PFSK-1 (cell line): ENCODE results near the gene ABHD17A.

Experiments
- FOXP2 ChIP-seq: optimal IDR thresholded peaks from 2 replicates; pipeline ENCODE3; 2011; ENCODE audit warnings: borderline replicate concordance, control low read depth, inconsistent platforms; ENCODE audit not compliant: insufficient read depth; ENCODE audit errors: extremely low read length, extremely low read depth
- POLR2AphosphoS5 ChIP-seq: IDR thresholded peaks from 2 replicates; pipeline ENCODE4 v1.6.1; 2012; ENCODE audit warnings: low read depth, mild to moderate bottlenecking, control low read depth, low read length, moderate library complexity
- REST ChIP-seq, 2 experiments: IDR thresholded peaks; 2 replicates each; pipeline versions ENCODE4 v1.6.1 to v1.8.0; 2011 to 2012; ENCODE audit warnings: low read depth in 2 of 2, low read length in 2 of 2, control low read depth in 1 of 2, inconsistent platforms in 1 of 2, mild to moderate bottlenecking in 1 of 2, moderate library complexity in 1 of 2; ENCODE audit not compliant: insufficient read depth in 1 of 2
- SIN3A ChIP-seq: IDR thresholded peaks from 2 replicates; pipeline ENCODE4 v1.6.1; 2012; ENCODE audit warnings: mild to moderate bottlenecking, low read length, moderate library complexity, borderline replicate concordance; ENCODE audit not compliant: insufficient read depth
- TAF1 ChIP-seq: IDR thresholded peaks from 2 replicates; pipeline ENCODE4 v1.6.1; 2012; ENCODE audit warnings: low read length, control low read depth, borderline replicate concordance; ENCODE audit not compliant: insufficient read depth

Gene ABHD17A

GRCh38 chr19:1912760-1913505, 27.6 kb upstream of the ABHD17A start:
- TF ChIP-seq SIN3A (no peak), FOXP2 (no peak), REST (IDR thresholded peaks at IDR 0.05; ENCODE audit: insufficient read depth in 1 of 2, low read depth in 2 of 2, low read length in 2 of 2) (no peak)

- TF ChIP-seq TAF1, result no peak
- TF ChIP-seq SIN3A, result no peak
- no peak for TF ChIP-seq FOXP2
- TF ChIP-seq REST (IDR thresholded peaks at IDR 0.05; ENCODE audit: insufficient read depth in 1 of 2, low read depth in 2 of 2, low read length in 2 of 2), result no peak
- TF ChIP-seq POLR2AphosphoS5, result no peak
These were observed 26.7 kb upstream of the ABHD17A start for GRCh38 chr19:1911995-1912394.

GRCh38 chr19:1911098-1911497, 25.8 kb upstream of the ABHD17A start:
- no peak for TF ChIP-seq REST (IDR thresholded peaks at IDR 0.05; ENCODE audit: insufficient read depth in 1 of 2, low read depth in 2 of 2, low read length in 2 of 2)

- no peak for TF ChIP-seq FOXP2
- no peak for TF ChIP-seq REST (IDR thresholded peaks at IDR 0.05; ENCODE audit: insufficient read depth in 1 of 2, low read depth in 2 of 2, low read length in 2 of 2)
- no peak for TF ChIP-seq POLR2AphosphoS5
- TF ChIP-seq TAF1, result no peak
- no peak for TF ChIP-seq SIN3A
These were observed 24.9 kb upstream of the ABHD17A start for GRCh38 chr19:1910177-1910576.

- TF ChIP-seq POLR2AphosphoS5, result no peak
- TF ChIP-seq TAF1, result no peak
- TF ChIP-seq FOXP2, result no peak
- no peak for TF ChIP-seq REST (IDR thresholded peaks at IDR 0.05; ENCODE audit: insufficient read depth in 1 of 2, low read depth in 2 of 2, low read length in 2 of 2)
- TF ChIP-seq SIN3A, result no peak
These were observed 24.4 kb upstream of the ABHD17A start for GRCh38 chr19:1909761-1910080.
